ENCODE results near the gene NWD2. TPM values are rescaled to one million over a fixed set of nuclear protein-coding genes. Genes with fewer than 3 reads are reported as not detected.

Gene NWD2
- polyA plus RNA-seq, 3 donors, result not detected

- H3K9ac ChIP-seq (ENCODE audit: insufficient read depth, low read length, poor library complexity, severe bottlenecking), result no peak overlapping the region
- no peak overlapping the region for H3K4me3 Mint-ChIP-seq
- no peak overlapping the region for H3K27ac ChIP-seq (ENCODE audit: low read depth in 1 of 2, low read length in 2 of 2)
- H3K4me1 ChIP-seq (ENCODE audit: control insufficient read depth in 1 of 2, insufficient read depth in 2 of 2, low read length in 2 of 2), result peaks cover 18 to 22% of the 10 kb centered on the region in 2 donors
- H3K36me3 ChIP-seq (replicated peaks in 1 of 2; ENCODE audit: control insufficient read depth in 1 of 2, insufficient read depth in 2 of 2, low read length in 2 of 2), result no peaks in the 10 kb centered on the region
- no peak overlapping the region for H3K4me3 ChIP-seq (replicated peaks in 1 of 3; ENCODE audit: low read depth in 2 of 3, low read length in 3 of 3)
- no peaks in the 10 kb centered on the region for H3K79me2 ChIP-seq (ENCODE audit: insufficient read depth, low read length)
- H3K27ac Mint-ChIP-seq, result no peak overlapping the region
- no peak overlapping the region for H2AFZ ChIP-seq (ENCODE audit: insufficient read depth, low read depth, low read length, poor library complexity, severe bottlenecking)
- peaks cover 0 to 3% (median 0%) of the 10 kb centered on the region in 7 donors for H3K9me3 Mint-ChIP-seq
- intact Hi-C loops (cut with micrococcal nuclease), result loop anchor here in 1 of 2 donors (5.0 kb wide), 1 partner anchor 1033 kb away; no protein-coding TSS in a partner anchor
- no peak overlapping the region for H3K4me2 ChIP-seq (replicated peaks; ENCODE audit: extremely low read depth, low read length, poor library complexity, severe bottlenecking)
- no peak for TF ChIP-seq CTCF (IDR thresholded peaks at IDR 0.05)
- H4K20me1 ChIP-seq (ENCODE audit: insufficient read depth, low read length), result no peaks in the 10 kb centered on the region
- H3K27me3 ChIP-seq (ENCODE audit: control insufficient read depth in 2 of 2, insufficient read depth in 2 of 2, low read length in 2 of 2), result no peaks in the 10 kb centered on the region
- WGBS (ENCODE audit: insufficient coverage), result no CpG with 5 or more reads among the region's 2 CpGs
- DNase-seq, result no peak
- peaks cover 0 to 2% (median 0%) of the 10 kb centered on the region in 3 donors for H3K27me3 Mint-ChIP-seq (ENCODE audit: low read depth in 3 of 3)
- H3K36me3 Mint-ChIP-seq, result no peaks in the 10 kb centered on the region
- peaks cover 19% of the 10 kb centered on the region for H3K4me1 Mint-ChIP-seq
- peaks cover 0 to 2% of the 10 kb centered on the region in 2 donors for H3K9me3 ChIP-seq (replicated peaks in 1 of 2; ENCODE audit: control insufficient read depth in 1 of 2, insufficient read depth in 1 of 2, low read length in 2 of 2)
Observed at GRCh38 chr4:37385424-37385823, 140.9 kb downstream of the NWD2 start.

GRCh38 chr4:37388681-37389365 lies 144.3 kb downstream of the NWD2 start:
- no peaks in the 10 kb centered on the region for H4K20me1 ChIP-seq (ENCODE audit: insufficient read depth, low read length)
- H2AFZ ChIP-seq (ENCODE audit: insufficient read depth, low read depth, low read length, poor library complexity, severe bottlenecking), result no peak overlapping the region
- no peaks in the 10 kb centered on the region for H3K79me2 ChIP-seq (ENCODE audit: insufficient read depth, low read length)
- no peaks in the 10 kb centered on the region for H3K27me3 ChIP-seq (ENCODE audit: control insufficient read depth in 2 of 2, insufficient read depth in 2 of 2, low read length in 2 of 2)
- H3K9me3 Mint-ChIP-seq, result peaks cover 0 to 3% (median 0%) of the 10 kb centered on the region in 7 donors
- H3K9ac ChIP-seq (ENCODE audit: insufficient read depth, low read length, poor library complexity, severe bottlenecking), result no peak overlapping the region
- peak overlapping the region in 3 of 7 donors; percentile 53 to 83 (median 81) for H3K27ac Mint-ChIP-seq
- peaks cover 0 to 2% of the 10 kb centered on the region in 2 donors for H3K9me3 ChIP-seq (replicated peaks in 1 of 2; ENCODE audit: control insufficient read depth in 1 of 2, insufficient read depth in 1 of 2, low read length in 2 of 2)
- no CpG with 5 or more reads among the region's 4 CpGs for WGBS (ENCODE audit: insufficient coverage)
- H3K36me3 ChIP-seq (replicated peaks in 1 of 2; ENCODE audit: control insufficient read depth in 1 of 2, insufficient read depth in 2 of 2, low read length in 2 of 2), result no peaks in the 10 kb centered on the region
- H3K4me1 Mint-ChIP-seq, result peaks cover 36% of the 10 kb centered on the region
- H3K27ac ChIP-seq (ENCODE audit: low read depth in 1 of 2, low read length in 2 of 2), result peak overlapping the region in 1 of 2 donors; percentile 35
- no peak overlapping the region for H3K4me2 ChIP-seq (replicated peaks; ENCODE audit: extremely low read depth, low read length, poor library complexity, severe bottlenecking)
- peaks cover 35 to 38% of the 10 kb centered on the region in 2 donors for H3K4me1 ChIP-seq (ENCODE audit: control insufficient read depth in 1 of 2, insufficient read depth in 2 of 2, low read length in 2 of 2)
- peaks cover 0 to 2% (median 0%) of the 10 kb centered on the region in 3 donors for H3K27me3 Mint-ChIP-seq (ENCODE audit: low read depth in 3 of 3)
- H3K4me3 Mint-ChIP-seq, result no peak overlapping the region
- TF ChIP-seq CTCF (IDR thresholded peaks at IDR 0.05), result no peak
- H3K4me3 ChIP-seq (replicated peaks in 1 of 3; ENCODE audit: low read depth in 2 of 3, low read length in 3 of 3), result no peak overlapping the region
- intact Hi-C loops (cut with micrococcal nuclease), result loop anchor here in 1 of 2 donors (5.0 kb wide), 1 partner anchor 1037 kb away; no protein-coding TSS in a partner anchor
- H3K36me3 Mint-ChIP-seq, result no peaks in the 10 kb centered on the region
- DNase-seq, result peak; percentile 12 to 24 (median 19)
